Measurements from ENCODE around the gene MORC3. TPM values are rescaled to one million over a fixed set of nuclear protein-coding genes. Genes with fewer than 3 reads are reported as not detected.
"Not testable (repeated sequence)": the region's sequence is repeated elsewhere in the genome, so short reads cannot be mapped to it uniquely, and the experiment has no call there.

MORC3 gene
- total and polyA plus RNA-seq, 8 donors = 8.0 to 95.1 (median 19.8) TPM

- intact Hi-C loops (cut with DNase I; ENCODE audit: low total_unique reads) = no loop called here
These were observed 75.5 kb downstream of the MORC3 start for GRCh38 chr21:36395353-36396111.

DNA sequence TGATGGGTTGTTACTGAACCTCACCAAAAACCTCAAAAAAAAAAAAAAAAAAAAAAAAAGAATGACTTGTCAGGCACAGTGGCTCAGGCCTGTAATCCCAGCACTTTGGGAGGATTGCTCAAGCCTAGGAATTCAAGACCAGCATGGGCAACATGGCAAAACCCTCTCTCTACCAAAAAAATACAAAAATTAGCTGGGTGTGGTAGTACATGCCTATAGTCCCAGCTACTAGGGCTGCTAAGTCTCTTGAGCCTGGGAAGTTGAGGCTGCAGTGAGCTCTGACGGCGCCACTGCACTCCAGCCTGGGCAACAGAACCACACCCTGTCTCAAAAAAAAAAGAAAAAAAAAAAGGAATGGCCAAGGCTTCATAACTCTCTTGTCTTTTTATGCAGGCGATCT lies 76.3 kb downstream of the MORC3 start:
- intact Hi-C loops (cut with DNase I; ENCODE audit: low total_unique reads) = no loop called here
- Histone ChIP-seq H3K27me3 (no peaks in the 10 kb centered on the region), H3K9me3 (no peaks in the 10 kb centered on the region), H3K4me3 (no peak overlapping the region), H3K4me1 (no peaks in the 10 kb centered on the region), H3K36me3 (peaks cover 0 to 39% (median 15%) of the 10 kb centered on the region in 4 donors), H3K27ac (no peak overlapping the region)
- TF ChIP-seq CTCF (IDR thresholded peaks at IDR 0.05) (no peak), EP300 (IDR thresholded peaks at IDR 0.05) (no peak), POLR2A (IDR thresholded peaks at IDR 0.05) (no peak), POLR2AphosphoS5 (IDR thresholded peaks at IDR 0.05) (no peak)
- 88 to 96% (median 94%) methylated on average over 3 of the region's 3 CpGs for WGBS, 5 donors
- no peak for DNase-seq

More at GRCh38 chr21:36395353-36396111, 75.5 kb downstream of the MORC3 start:
- Histone ChIP-seq H3K27ac (no peak overlapping the region), H3K4me3 (no peak overlapping the region), H3K4me1 (no peaks in the 10 kb centered on the region), H3K36me3 (peaks cover 0 to 35% (median 13%) of the 10 kb centered on the region in 4 donors), H3K9me3 (no peaks in the 10 kb centered on the region), H3K27me3 (no peaks in the 10 kb centered on the region)
- no peak for DNase-seq
- TF ChIP-seq POLR2AphosphoS5 (IDR thresholded peaks at IDR 0.05) (no peak), POLR2A (IDR thresholded peaks at IDR 0.05) (no peak), EP300 (IDR thresholded peaks at IDR 0.05) (no peak), CTCF (IDR thresholded peaks at IDR 0.05) (no peak)
- 92 to 95% (median 94%) methylated on average over 6 of the region's 6 CpGs for WGBS, 5 donors

GRCh38 chr21:36396971-36397370 lies 77.0 kb downstream of the MORC3 start:
- intact Hi-C loops (cut with DNase I; ENCODE audit: low total_unique reads) = no loop called here
- peaks cover 0 to 43% (median 16%) of the 10 kb centered on the region in 4 donors for H3K36me3 ChIP-seq
- no peaks in the 10 kb centered on the region for H3K9me3 ChIP-seq
- no peaks in the 10 kb centered on the region for H3K4me1 ChIP-seq
- no peak overlapping the region for H3K27ac ChIP-seq
- H3K4me3 ChIP-seq = no peak overlapping the region
- DNase-seq = no peak
- no peaks in the 10 kb centered on the region for H3K27me3 ChIP-seq
- TF ChIP-seq POLR2A (IDR thresholded peaks at IDR 0.05) (no peak), POLR2AphosphoS5 (IDR thresholded peaks at IDR 0.05) (no peak), CTCF (IDR thresholded peaks at IDR 0.05) (no peak), EP300 (IDR thresholded peaks at IDR 0.05) (no peak)
- 94 to 100% (median 96%) methylated on average over 4 of the region's 4 CpGs for WGBS, 5 donors

- intact Hi-C loops (cut with DNase I; ENCODE audit: low total_unique reads) = no loop called here
- WGBS, 5 donors = 76 to 93% (median 84%) methylated on average over 5 of the region's 5 CpGs
These were observed 77.6 kb downstream of the MORC3 start for GRCh38 chr21:36397606-36398005.

GRCh38 chr21:36399736-36400135 lies 79.7 kb downstream of the MORC3 start:
- intact Hi-C loops (cut with DNase I; ENCODE audit: low total_unique reads); H3K27ac ChIP-seq; DNase-seq; H3K9me3 ChIP-seq; H3K27me3 ChIP-seq; H3K4me3 ChIP-seq; H3K4me1 ChIP-seq: not testable (repeated sequence)
- peaks cover 0 to 49% (median 24%) of the 10 kb centered on the region in 4 donors for H3K36me3 ChIP-seq
- 96 to 99% (median 98%) methylated on average over 9 of the region's 9 CpGs for WGBS, 5 donors

More at GRCh38 chr21:36397606-36398005, 77.6 kb downstream of the MORC3 start:
- Histone ChIP-seq H3K36me3 (peaks cover 0 to 48% (median 18%) of the 10 kb centered on the region in 4 donors), H3K9me3 (no peaks in the 10 kb centered on the region), H3K4me3 (no peak overlapping the region), H3K27me3 (no peaks in the 10 kb centered on the region), H3K4me1 (no peaks in the 10 kb centered on the region), H3K27ac (no peak overlapping the region)
- TF ChIP-seq POLR2A (IDR thresholded peaks at IDR 0.05) = no peak
- TF ChIP-seq POLR2AphosphoS5 (IDR thresholded peaks at IDR 0.05) = no peak
- no peak for TF ChIP-seq EP300 (IDR thresholded peaks at IDR 0.05)
- TF ChIP-seq CTCF (IDR thresholded peaks at IDR 0.05) = no peak
- no peak for DNase-seq
